Neural progenitor cell (in vitro differentiated cells): ENCODE measurements around the gene URB1.

ENCODE experiments used
- EZH2 ChIP-seq: fragments of 200-600 bp; sonication (generic); IDR thresholded peaks from 2 replicates; pipeline ENCODE4 v1.6.1; 2017; ENCODE audit warnings: antibody characterized with exemption, mild to moderate bottlenecking, moderate library complexity
- EZH2phosphoT487 ChIP-seq: fragments of 200-600 bp; sonication (generic); IDR thresholded peaks from 2 replicates; pipeline ENCODE4 v1.6.1; 2017; ENCODE audit warnings: antibody characterized with exemption
- TF ChIP-seq, protein P1 (sequence below): fragments of 200-600 bp; sonication (generic); IDR thresholded peaks from 2 replicates; pipeline ENCODE4 v1.5.1; 2017; ENCODE audit warnings: antibody characterized with exemption, mild to moderate bottlenecking

DNA sequence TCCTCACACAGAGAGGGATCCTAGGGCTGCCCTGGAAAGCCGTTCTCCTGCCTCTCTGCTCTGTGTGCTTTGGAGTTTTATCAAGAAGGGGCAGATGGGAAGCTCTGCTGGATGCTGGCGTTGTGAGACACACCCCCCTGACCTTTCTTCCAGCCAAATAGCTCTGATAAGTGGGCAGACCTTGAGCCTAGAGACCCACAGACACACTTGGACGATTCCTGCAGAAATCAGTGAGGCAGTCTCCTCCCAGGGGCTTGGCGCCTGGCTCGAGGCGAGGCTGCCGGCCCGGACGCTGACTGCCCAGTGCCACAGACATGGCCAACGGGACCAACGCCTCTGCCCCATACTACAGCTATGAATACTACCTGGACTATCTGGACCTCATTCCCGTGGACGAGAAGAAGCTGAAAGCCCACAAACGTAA lies 94.1 kb downstream of the URB1 start, which contains the start of gene MRAP:
- TF ChIP-seq, protein P1, sequence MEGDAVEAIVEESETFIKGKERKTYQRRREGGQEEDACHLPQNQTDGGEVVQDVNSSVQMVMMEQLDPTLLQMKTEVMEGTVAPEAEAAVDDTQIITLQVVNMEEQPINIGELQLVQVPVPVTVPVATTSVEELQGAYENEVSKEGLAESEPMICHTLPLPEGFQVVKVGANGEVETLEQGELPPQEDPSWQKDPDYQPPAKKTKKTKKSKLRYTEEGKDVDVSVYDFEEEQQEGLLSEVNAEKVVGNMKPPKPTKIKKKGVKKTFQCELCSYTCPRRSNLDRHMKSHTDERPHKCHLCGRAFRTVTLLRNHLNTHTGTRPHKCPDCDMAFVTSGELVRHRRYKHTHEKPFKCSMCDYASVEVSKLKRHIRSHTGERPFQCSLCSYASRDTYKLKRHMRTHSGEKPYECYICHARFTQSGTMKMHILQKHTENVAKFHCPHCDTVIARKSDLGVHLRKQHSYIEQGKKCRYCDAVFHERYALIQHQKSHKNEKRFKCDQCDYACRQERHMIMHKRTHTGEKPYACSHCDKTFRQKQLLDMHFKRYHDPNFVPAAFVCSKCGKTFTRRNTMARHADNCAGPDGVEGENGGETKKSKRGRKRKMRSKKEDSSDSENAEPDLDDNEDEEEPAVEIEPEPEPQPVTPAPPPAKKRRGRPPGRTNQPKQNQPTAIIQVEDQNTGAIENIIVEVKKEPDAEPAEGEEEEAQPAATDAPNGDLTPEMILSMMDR: no peak
- TF ChIP-seq EZH2: no peak
- TF ChIP-seq EZH2phosphoT487: no peak
